PFSK-1 (cell line): ENCODE data around the gene PRMT2.

Experiments used
- FOXP2 ChIP-seq: optimal IDR thresholded peaks from 2 replicates; pipeline ENCODE3; 2011; ENCODE audit warnings: borderline replicate concordance, control low read depth, inconsistent platforms; ENCODE audit not compliant: insufficient read depth; ENCODE audit errors: extremely low read length, extremely low read depth
- POLR2AphosphoS5 ChIP-seq: IDR thresholded peaks from 2 replicates; pipeline ENCODE4 v1.6.1; 2012; ENCODE audit warnings: low read depth, mild to moderate bottlenecking, control low read depth, low read length, moderate library complexity
- SIN3A ChIP-seq: IDR thresholded peaks from 2 replicates; pipeline ENCODE4 v1.6.1; 2012; ENCODE audit warnings: mild to moderate bottlenecking, low read length, moderate library complexity, borderline replicate concordance; ENCODE audit not compliant: insufficient read depth
- TAF1 ChIP-seq: IDR thresholded peaks from 2 replicates; pipeline ENCODE4 v1.6.1; 2012; ENCODE audit warnings: low read length, control low read depth, borderline replicate concordance; ENCODE audit not compliant: insufficient read depth
- TF ChIP-seq, protein P1 (sequence below), 2 experiments: IDR thresholded peaks; 2 replicates each; pipeline versions ENCODE4 v1.6.1 to v1.8.0; 2011 to 2012; ENCODE audit warnings: low read depth in 2 of 2, low read length in 2 of 2, control low read depth in 1 of 2, inconsistent platforms in 1 of 2, mild to moderate bottlenecking in 1 of 2, moderate library complexity in 1 of 2; ENCODE audit not compliant: insufficient read depth in 1 of 2

The PRMT2 gene

GRCh38 chr21:46621457-46622182, 13.9 kb upstream of the PRMT2 start:
- TF ChIP-seq, protein P1, sequence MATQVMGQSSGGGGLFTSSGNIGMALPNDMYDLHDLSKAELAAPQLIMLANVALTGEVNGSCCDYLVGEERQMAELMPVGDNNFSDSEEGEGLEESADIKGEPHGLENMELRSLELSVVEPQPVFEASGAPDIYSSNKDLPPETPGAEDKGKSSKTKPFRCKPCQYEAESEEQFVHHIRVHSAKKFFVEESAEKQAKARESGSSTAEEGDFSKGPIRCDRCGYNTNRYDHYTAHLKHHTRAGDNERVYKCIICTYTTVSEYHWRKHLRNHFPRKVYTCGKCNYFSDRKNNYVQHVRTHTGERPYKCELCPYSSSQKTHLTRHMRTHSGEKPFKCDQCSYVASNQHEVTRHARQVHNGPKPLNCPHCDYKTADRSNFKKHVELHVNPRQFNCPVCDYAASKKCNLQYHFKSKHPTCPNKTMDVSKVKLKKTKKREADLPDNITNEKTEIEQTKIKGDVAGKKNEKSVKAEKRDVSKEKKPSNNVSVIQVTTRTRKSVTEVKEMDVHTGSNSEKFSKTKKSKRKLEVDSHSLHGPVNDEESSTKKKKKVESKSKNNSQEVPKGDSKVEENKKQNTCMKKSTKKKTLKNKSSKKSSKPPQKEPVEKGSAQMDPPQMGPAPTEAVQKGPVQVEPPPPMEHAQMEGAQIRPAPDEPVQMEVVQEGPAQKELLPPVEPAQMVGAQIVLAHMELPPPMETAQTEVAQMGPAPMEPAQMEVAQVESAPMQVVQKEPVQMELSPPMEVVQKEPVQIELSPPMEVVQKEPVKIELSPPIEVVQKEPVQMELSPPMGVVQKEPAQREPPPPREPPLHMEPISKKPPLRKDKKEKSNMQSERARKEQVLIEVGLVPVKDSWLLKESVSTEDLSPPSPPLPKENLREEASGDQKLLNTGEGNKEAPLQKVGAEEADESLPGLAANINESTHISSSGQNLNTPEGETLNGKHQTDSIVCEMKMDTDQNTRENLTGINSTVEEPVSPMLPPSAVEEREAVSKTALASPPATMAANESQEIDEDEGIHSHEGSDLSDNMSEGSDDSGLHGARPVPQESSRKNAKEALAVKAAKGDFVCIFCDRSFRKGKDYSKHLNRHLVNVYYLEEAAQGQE (IDR thresholded peaks at IDR 0.05; ENCODE audit: insufficient read depth in 1 of 2, low read depth in 2 of 2, low read length in 2 of 2), result no peak
- TF ChIP-seq TAF1 (no peak), POLR2AphosphoS5 (no peak), SIN3A (no peak), FOXP2 (no peak)

- TF ChIP-seq, protein P1 (IDR thresholded peaks at IDR 0.05; ENCODE audit: insufficient read depth in 1 of 2, low read depth in 2 of 2, low read length in 2 of 2), result no peak
- TF ChIP-seq POLR2AphosphoS5 (no peak), TAF1 (no peak), SIN3A (no peak), FOXP2 (no peak)
Measured at GRCh38 chr21:46622226-46622625, 13.2 kb upstream of the PRMT2 start.

DNA sequence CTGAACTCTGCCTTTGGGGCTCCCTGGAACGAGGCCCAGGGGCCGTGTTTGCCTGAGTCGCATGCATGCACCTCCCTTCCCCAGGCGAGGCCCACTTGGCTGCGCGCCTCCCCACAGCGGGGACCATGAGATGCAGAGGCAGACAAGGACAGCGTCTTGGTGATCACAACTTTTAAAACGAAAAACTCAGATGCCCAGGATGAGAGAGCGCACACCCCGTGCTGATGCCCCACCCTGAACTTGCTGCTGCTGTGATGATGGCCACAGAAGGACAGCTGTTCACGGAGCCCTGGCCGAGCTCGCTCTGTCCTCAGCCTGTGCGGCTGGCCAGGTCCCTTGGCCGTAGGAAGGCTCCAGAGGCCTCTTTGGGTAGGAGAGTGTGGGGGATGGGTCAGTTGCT, 11.4 kb upstream of the PRMT2 start:
- TF ChIP-seq FOXP2, result no peak
- no peak for TF ChIP-seq TAF1
- no peak for TF ChIP-seq POLR2AphosphoS5
- TF ChIP-seq, protein P1 (IDR thresholded peaks at IDR 0.05; ENCODE audit: insufficient read depth in 1 of 2, low read depth in 2 of 2, low read length in 2 of 2), result no peak
- no peak for TF ChIP-seq SIN3A

DNA sequence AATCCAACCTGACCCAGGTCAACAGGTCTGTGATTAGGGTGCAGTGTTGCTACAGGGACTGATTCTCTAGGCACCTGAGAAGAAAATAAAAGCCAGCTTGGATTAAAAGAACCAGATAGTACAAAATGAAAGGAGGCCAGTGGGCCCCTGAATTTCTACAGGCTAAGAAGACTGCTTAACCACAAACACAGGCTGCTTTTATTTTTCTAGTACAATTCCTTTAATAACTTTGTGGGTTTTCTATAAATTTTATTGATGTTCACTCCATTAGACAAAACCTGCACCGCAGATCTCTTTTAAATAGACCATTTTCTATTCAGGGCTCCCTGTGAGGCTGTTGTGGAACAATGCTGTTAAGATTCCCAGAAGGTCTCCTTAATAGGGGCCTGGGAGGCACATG, 9.7 kb upstream of the PRMT2 start:
- TF ChIP-seq SIN3A (no peak), POLR2AphosphoS5 (no peak), TAF1 (no peak), FOXP2 (no peak)
- TF ChIP-seq, protein P1 (IDR thresholded peaks at IDR 0.05; ENCODE audit: insufficient read depth in 1 of 2, low read depth in 2 of 2, low read length in 2 of 2), result no peak

DNA sequence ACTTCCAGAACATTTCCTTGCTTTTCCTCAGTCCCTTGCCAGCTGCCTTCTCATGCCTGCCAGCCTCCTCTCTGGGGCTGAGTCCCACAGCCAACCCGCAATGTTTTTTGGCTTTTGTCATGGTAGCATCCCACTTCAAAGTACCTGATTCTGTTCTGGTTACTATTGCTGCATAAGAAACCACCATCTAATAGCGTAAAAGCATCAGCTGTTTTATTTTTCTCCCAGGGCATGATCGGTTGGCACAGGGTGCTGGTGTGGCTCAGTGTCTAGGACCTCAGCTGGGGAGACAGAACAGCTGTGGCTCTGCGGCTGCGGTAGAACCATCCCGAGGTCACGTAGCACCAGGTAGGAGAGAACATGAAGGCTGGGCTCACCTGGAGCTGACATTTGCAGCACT, 8.9 kb upstream of the PRMT2 start:
- TF ChIP-seq, protein P1 (IDR thresholded peaks at IDR 0.05; ENCODE audit: insufficient read depth in 1 of 2, low read depth in 2 of 2, low read length in 2 of 2), result no peak
- TF ChIP-seq FOXP2 (no peak), TAF1 (no peak), POLR2AphosphoS5 (no peak), SIN3A (no peak)
